Transverse colon (tissue), 3 donors: ENCODE results near the gene IFITM2.
"Not testable (repeated sequence)": the region's sequence is repeated elsewhere in the genome, so short reads cannot be mapped to it uniquely, and the experiment has no call there.

ENCODE experiments used
- CTCF ChIP-seq, 5 experiments: fragments of 200-600 bp in 3 of 5; fragments of 450-650 bp in 2 of 5; sonication (generic) in 3 of 5; IDR thresholded peaks; 1 replicate in 2 of 5; 2 replicates in 3 of 5; pipeline ENCODE4 v1.5.1; 2016 to 2017; ENCODE audit warnings: antibody characterized with exemption in 5 of 5, inconsistent platforms in 3 of 5, mild to moderate bottlenecking in 2 of 5, moderate library complexity in 1 of 5
- EP300 ChIP-seq: sonication (generic); formaldehyde crosslinking; IDR thresholded peaks from one replicate; pipeline ENCODE4 v1.6.1; 2017; ENCODE audit warnings: antibody characterized with exemption, low read depth
- POLR2A ChIP-seq: fragments of 450-650 bp; IDR thresholded peaks from one replicate; pipeline ENCODE4 v1.6.1; 2016; ENCODE audit warnings: antibody characterized with exemption, mild to moderate bottlenecking, moderate library complexity

- not testable (repeated sequence) for TF ChIP-seq CTCF (IDR thresholded peaks at IDR 0.05); POLR2A; EP300
These were observed 21.0 kb downstream of the IFITM2 start for GRCh38 chr11:328516-329100.
